ENCODE measurements around the gene TRIM66.
A peak's percentile ranks its signal among the peaks of the same experiment; 100 is the strongest.

Gene TRIM66

DNA sequence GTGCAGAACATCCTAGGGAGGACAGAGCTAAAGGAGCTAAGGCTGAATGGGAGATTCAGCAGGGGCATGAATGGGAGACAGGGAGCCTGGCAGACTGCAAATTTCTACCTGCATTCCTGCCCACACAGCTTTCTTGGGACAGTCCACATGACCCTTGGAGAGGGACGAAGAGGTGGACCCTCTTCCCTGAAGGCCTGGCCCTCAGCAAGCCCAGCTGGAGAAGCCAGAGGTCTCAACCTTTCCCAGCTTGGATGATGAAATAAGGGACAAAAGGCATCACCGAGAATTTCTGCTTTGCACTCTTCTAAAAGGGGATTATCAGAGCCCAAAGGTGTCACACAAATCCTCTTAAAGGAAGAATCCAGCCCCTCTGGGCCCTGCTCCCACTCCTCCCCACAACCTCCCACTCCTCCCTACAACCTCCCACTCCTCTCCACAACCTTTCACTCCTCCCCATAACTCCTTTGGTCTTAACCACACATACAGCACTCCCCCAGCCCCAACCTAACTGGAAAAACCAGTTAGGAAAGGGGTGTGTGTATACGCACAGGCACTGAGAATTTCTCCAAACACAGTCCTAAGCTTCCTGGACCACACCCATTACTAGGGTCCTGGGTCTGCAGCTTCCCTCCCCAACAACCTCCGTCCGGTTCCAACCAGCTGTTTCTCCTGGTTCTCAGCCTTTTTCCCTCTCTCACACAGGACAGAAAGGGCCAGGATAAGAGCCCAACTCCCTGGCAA is 38.6 kb upstream of the TRIM66 start:
- TF ChIP-seq, protein P1, sequence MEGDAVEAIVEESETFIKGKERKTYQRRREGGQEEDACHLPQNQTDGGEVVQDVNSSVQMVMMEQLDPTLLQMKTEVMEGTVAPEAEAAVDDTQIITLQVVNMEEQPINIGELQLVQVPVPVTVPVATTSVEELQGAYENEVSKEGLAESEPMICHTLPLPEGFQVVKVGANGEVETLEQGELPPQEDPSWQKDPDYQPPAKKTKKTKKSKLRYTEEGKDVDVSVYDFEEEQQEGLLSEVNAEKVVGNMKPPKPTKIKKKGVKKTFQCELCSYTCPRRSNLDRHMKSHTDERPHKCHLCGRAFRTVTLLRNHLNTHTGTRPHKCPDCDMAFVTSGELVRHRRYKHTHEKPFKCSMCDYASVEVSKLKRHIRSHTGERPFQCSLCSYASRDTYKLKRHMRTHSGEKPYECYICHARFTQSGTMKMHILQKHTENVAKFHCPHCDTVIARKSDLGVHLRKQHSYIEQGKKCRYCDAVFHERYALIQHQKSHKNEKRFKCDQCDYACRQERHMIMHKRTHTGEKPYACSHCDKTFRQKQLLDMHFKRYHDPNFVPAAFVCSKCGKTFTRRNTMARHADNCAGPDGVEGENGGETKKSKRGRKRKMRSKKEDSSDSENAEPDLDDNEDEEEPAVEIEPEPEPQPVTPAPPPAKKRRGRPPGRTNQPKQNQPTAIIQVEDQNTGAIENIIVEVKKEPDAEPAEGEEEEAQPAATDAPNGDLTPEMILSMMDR (IDR thresholded peaks at IDR 0.05; ENCODE audit: insufficient read depth, low read depth, low read length, missing control alignments), result no peak
- peak; percentile 86 for DNase-seq (ENCODE audit: low read depth)
- H3K4me3 ChIP-seq (ENCODE audit: low read length), result no peak overlapping the region

GRCh38 chr11:8720352-8720751 is 37.9 kb upstream of the TRIM66 start:
- TF ChIP-seq, protein P1 (IDR thresholded peaks at IDR 0.05; ENCODE audit: insufficient read depth, low read depth, low read length, missing control alignments), result no peak
- H3K4me3 ChIP-seq (ENCODE audit: low read length), result no peak overlapping the region
- no peak for DNase-seq (ENCODE audit: low read depth)

GRCh38 chr11:8719721-8720120 is 37.3 kb upstream of the TRIM66 start:
- no peak for DNase-seq (ENCODE audit: low read depth)
- TF ChIP-seq, protein P1 (IDR thresholded peaks at IDR 0.05; ENCODE audit: insufficient read depth, low read depth, low read length, missing control alignments), result no peak
- H3K4me3 ChIP-seq (ENCODE audit: low read length), result no peak overlapping the region

DNA sequence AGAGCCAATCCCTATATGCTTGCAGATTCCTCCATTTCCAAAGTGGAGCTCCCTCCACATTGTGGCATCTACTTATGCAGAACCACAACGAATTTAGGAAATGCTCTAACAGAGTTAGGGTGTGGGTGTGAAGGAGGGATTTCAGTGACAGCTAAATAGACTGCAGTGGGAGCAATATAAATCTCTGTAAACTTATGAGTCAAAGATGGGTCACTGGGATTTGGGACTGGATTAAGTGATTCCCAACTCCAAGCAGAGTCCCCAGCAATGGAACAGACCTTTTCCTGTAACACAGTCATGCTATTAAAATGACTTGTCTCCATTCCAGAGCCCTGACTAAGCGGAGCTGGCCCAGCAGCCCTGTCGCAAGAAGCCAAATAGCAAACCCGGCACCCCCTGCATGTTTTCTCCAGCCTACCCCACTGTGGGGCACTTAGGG is 36.8 kb upstream of the TRIM66 start:
- TF ChIP-seq, protein P1 (IDR thresholded peaks at IDR 0.05; ENCODE audit: insufficient read depth, low read depth, low read length, missing control alignments), result no peak
- H3K4me3 ChIP-seq (ENCODE audit: low read length), result no peak overlapping the region
- peak; percentile 91 for DNase-seq (ENCODE audit: low read depth)

- H3K4me3 ChIP-seq (ENCODE audit: low read length), result peak overlapping the region; percentile 10
- DNase-seq (ENCODE audit: low read depth), result peak; percentile 78
- TF ChIP-seq, protein P1 (IDR thresholded peaks at IDR 0.05; ENCODE audit: insufficient read depth, low read depth, low read length, missing control alignments), result no peak
These were observed 35.6 kb upstream of the TRIM66 start for GRCh38 chr11:8717876-8718753.

DNA sequence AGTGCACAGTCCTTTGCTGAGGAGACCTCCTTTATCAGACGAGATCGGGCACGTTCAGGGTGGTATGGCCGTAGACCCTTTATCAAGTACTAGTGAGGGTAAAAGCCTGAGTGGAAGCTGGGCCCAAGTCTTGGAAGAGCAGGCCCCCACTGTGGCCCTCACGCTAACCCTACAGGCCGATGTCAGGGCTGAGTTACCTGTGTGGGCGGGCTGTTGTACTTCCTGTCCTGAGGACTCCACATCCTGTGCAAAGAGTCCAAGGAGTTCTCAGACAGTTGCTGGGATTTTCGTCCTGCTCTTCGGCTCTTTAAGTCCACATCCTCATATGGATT is 35.0 kb upstream of the TRIM66 start:
- DNase-seq (ENCODE audit: low read depth), result no peak
- no peak overlapping the region for H3K4me3 ChIP-seq (ENCODE audit: low read length)
- TF ChIP-seq, protein P1 (IDR thresholded peaks at IDR 0.05; ENCODE audit: insufficient read depth, low read depth, low read length, missing control alignments), result no peak

All from epithelial cell of esophagus (primary cell).